Gastrocnemius medialis (tissue), 4 donors: Measurements from ENCODE around the gene DMBX1. TPM values are rescaled to one million over a fixed set of nuclear protein-coding genes. Genes with fewer than 3 reads are reported as not detected.
A peak's percentile ranks its signal among the peaks of the same experiment; 100 is the strongest.

Experiments used
- ATAC-seq, 2 donors: fragments of 150-250 bp; one replicate each; pipeline ENCODE4 v1.9.1; 2016
- DNase-seq, 2 donors: peaks; one replicate each; pipeline ENCODE4 v3.0.0-alpha.2; 2019
- H3K27ac ChIP-seq, 4 donors: fragments of 200-600 bp; sonication (generic); 1 replicate in 1 of 4; 2 replicates in 3 of 4; pipeline ENCODE4 v1.5.1; 2016 to 2018; ENCODE audit warnings: mild to moderate bottlenecking in 2 of 4, moderate library complexity in 1 of 4
- H3K27me3 ChIP-seq, 3 donors: fragments of 200-600 bp; sonication (generic) in 2 of 3; 1 replicate in 1 of 3; 2 replicates in 2 of 3; pipeline versions ENCODE4 v1.5.1 to v1.6.0; 2016 to 2019; ENCODE audit warnings: mild to moderate bottlenecking in 1 of 3, moderate library complexity in 1 of 3
- H3K36me3 ChIP-seq, 2 donors: fragments of 200-600 bp; sonication (generic) in 1 of 2; one replicate each; pipeline ENCODE4 v1.5.1; 2017 to 2018
- H3K4me1 ChIP-seq, 2 donors: fragments of 200-600 bp; sonication (generic) in 1 of 2; one replicate each; pipeline ENCODE4 v1.5.1; 2016 to 2017; ENCODE audit warnings: mild to moderate bottlenecking in 2 of 2
- H3K4me3 ChIP-seq, 4 donors: fragments of 200-600 bp; sonication (generic) in 3 of 4; 1 replicate in 1 of 4; 2 replicates in 3 of 4; pipeline ENCODE4 v1.5.1; 2016 to 2019; ENCODE audit warnings: mild to moderate bottlenecking in 2 of 4
- H3K9me3 ChIP-seq, 3 donors: fragments of 200-600 bp; sonication (generic) in 2 of 3; 1 replicate in 1 of 3; 2 replicates in 2 of 3; pipeline ENCODE4 v1.5.1; 2016 to 2019
- CTCF ChIP-seq, 5 experiments: fragments of 450-650 bp in 3 of 5; fragments of 200-600 bp in 2 of 5; sonication (generic) in 2 of 5; IDR thresholded peaks in 4 of 5; conservative IDR thresholded peaks in 1 of 5; 1 replicate in 4 of 5; 2 replicates in 1 of 5; pipeline ENCODE4 v1.5.1; 2016 to 2019; ENCODE audit warnings: antibody characterized with exemption in 5 of 5, mild to moderate bottlenecking in 3 of 5, moderate library complexity in 3 of 5
- POLR2A ChIP-seq, 2 donors: fragments of 450-650 bp; IDR thresholded peaks; one replicate each; pipeline ENCODE4 v1.6.1; 2017; ENCODE audit warnings: antibody characterized with exemption in 2 of 2, mild to moderate bottlenecking in 2 of 2, moderate library complexity in 2 of 2
- in situ Hi-C, 4 donors: fragments of 200-750 bp; cut with MboI; loops; one replicate each; pipeline versions ENCODE4 v1.15.0 to v1.8.0; 2017; ENCODE audit warnings: low sequenced_read_pairs in 4 of 4
- intact Hi-C: fragments of 100-400 bp; cut with DNase I; formaldehyde crosslinking; loops from one replicate; pipeline ENCODE4 v1.15.1; 2023; ENCODE audit warnings: low total_unique reads
- total RNA-seq, 4 donors: library from RNA; depleted of rRNA; stranded (reverse); fragments of >200 nt; gene quantifications; one replicate each; pipeline versions ENCODE4 v1.1.0 to v1.2.3, GENCODE V29; 2016

The DMBX1 gene
- total RNA-seq, 4 donors from 2014 or later, result not detected

DNA sequence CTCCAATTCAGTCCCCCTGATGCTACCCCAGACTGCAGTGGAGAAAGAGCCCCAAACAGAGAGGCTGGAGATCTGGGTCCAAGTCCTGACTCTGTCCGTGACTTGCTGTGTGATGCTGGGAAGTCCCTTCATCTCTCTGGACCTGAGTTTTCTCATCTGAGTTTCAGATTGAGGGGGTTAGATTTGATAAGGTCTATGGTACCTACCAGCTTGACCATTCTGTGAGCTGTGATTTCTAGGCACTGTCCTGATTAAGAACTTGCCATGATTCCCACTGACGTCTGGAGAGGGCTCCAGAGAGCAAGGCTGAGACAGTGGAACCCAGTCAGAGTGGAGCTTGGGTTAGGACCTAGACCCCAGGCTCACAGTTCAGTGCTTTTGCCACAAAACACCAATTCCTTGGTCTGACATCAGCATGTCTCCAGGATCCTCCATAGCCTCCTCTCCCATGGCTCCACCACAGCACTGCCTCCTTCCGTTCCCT, 43.8 kb upstream of the DMBX1 start:
- TF ChIP-seq POLR2A (IDR thresholded peaks at IDR 0.05) (no peak), CTCF (IDR thresholded peaks at IDR 0.05 in 4 of 5, conservative IDR thresholded peaks at IDR 0.05 in 1 of 5) (no peak)
- no peak for DNase-seq
- Histone ChIP-seq H3K4me3 (no peak overlapping the region), H3K27me3 (peaks cover 16 to 30% (median 24%) of the 10 kb centered on the region in 3 donors), H3K27ac (no peak overlapping the region), H3K36me3 (no peaks in the 10 kb centered on the region), H3K9me3 (no peaks in the 10 kb centered on the region), H3K4me1 (peaks cover 0 to 6% of the 10 kb centered on the region in 2 donors)
- intact Hi-C loops (no loop called here), in situ Hi-C loops (loop anchor here in 3 of 4 donors (5.0 to 25.0 kb wide), 4 partner anchors 79 to 291 kb away; a partner anchor contains a TSS)
- no peak for ATAC-seq

DNA sequence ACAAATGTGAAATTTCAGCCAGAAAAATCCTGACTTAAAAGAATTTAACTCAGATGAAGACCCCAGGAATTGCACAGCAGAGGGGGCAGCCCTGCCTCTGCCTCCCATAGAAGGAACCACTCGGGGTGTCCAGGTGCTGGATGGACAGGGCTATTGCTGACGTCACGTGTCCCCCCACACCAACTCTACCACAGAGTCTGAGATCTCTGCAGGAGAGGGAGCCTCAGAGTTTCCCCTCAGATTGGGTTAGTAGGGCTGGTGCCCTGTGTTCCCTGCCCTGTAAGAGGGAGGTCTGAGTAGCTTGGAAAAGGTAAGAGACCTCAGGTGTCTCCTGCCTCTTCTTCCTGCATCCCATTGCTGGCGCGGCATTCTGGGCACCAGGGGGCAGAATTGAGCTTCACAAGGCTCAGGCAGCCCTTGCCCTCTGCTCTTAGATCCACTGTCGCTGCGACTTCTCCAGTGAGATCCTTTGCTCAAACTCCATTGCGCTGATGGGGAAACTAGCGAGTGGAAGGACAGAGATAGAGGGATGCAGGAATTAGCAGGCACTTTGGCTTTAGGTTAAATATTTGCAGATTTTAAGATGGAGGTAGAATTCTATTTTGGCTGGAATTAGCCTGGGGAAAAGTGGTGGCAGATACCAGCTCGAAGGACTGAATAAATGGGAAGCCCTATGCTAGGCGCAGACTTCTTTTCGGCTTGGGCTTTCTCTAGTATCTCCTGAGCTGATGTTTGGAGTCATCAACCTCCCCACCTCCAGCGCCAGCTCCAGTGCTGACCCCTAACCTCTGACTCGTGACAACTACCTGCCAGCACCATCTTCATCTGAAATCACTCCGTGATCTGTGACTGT, 42.8 kb upstream of the DMBX1 start:
- ATAC-seq, result peak; percentile 42 to 59
- H3K36me3 ChIP-seq, result no peaks in the 10 kb centered on the region
- H3K9me3 ChIP-seq, result no peaks in the 10 kb centered on the region
- H3K27me3 ChIP-seq, result peaks cover 16 to 30% (median 30%) of the 10 kb centered on the region in 3 donors
- in situ Hi-C loops, result loop anchor here in 3 of 4 donors (5.0 to 25.0 kb wide), 4 partner anchors 78 to 290 kb away; a partner anchor contains a TSS
- peak; percentile 35 to 59 for DNase-seq
- H3K4me1 ChIP-seq, result peaks cover 0 to 6% of the 10 kb centered on the region in 2 donors
- no peak overlapping the region for H3K4me3 ChIP-seq
- H3K27ac ChIP-seq, result no peak overlapping the region
- intact Hi-C loops, result loop anchor here (1.0 kb wide), 1 partner anchor 81 kb away; no protein-coding TSS in a partner anchor
- no peak for TF ChIP-seq POLR2A (IDR thresholded peaks at IDR 0.05)
- TF ChIP-seq CTCF (IDR thresholded peaks at IDR 0.05 in 4 of 5, conservative IDR thresholded peaks at IDR 0.05 in 1 of 5), result peak; percentile 43 to 88 (median 78)

GRCh38 chr1:46447499-46448108, 42.0 kb upstream of the DMBX1 start:
- intact Hi-C loops (loop anchor here (1.0 kb wide), 1 partner anchor 81 kb away; no protein-coding TSS in a partner anchor), in situ Hi-C loops (loop anchor here in 3 of 4 donors (5.0 to 25.0 kb wide), 4 partner anchors 77 to 290 kb away; a partner anchor contains a TSS)
- H3K4me3 ChIP-seq, result peak overlapping the region in 1 of 4 donors; percentile 40
- ATAC-seq (no peak), DNase-seq (no peak)
- no peak overlapping the region for H3K27ac ChIP-seq
- peaks cover 0 to 4% of the 10 kb centered on the region in 2 donors for H3K4me1 ChIP-seq
- H3K36me3 ChIP-seq, result no peaks in the 10 kb centered on the region
- H3K9me3 ChIP-seq, result no peaks in the 10 kb centered on the region
- TF ChIP-seq CTCF (IDR thresholded peaks at IDR 0.05 in 4 of 5, conservative IDR thresholded peaks at IDR 0.05 in 1 of 5), result no peak
- TF ChIP-seq POLR2A (IDR thresholded peaks at IDR 0.05), result no peak
- peaks cover 23 to 30% (median 30%) of the 10 kb centered on the region in 3 donors for H3K27me3 ChIP-seq

DNA sequence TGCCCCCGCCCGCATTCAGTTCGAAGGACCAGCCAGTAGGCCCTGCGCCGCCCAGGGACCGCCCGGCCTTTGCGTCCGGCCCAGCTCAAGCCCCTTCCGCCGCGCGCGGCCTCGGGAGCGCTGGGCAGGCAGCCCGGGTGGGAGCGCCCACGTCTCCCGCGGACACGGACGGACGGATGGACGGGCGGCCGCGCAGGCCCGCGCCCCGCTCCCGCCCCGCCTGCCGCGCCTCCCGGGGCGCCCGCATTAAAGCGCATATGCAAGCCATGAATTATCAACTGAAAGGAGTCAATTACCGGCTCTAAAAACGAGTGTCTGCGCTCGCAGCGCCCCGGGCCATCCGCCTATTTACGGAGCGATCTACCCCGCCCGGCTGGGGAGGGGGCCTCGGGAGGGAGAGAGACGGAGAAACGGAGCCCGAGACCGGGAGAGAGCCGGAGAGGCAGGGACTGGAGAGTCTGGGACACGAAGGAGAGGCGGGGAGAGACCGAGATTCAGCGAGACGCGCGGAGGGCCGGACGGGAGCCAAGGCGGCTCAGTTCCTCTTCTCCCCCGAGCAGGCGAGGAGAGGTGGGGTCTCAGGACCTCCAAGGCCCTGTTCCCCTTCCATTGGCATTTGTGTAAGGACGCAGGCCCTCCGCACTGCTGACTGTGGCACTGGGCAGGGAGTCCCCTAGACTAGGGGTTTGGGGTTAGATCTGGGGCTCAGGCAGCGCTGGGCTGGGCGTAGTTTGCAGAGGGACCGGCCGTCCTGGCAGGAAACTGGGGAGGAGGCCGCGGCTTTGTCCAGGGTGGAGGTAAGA, 41.3 kb upstream of the DMBX1 start:
- in situ Hi-C loops (loop anchor here in 3 of 4 donors (5.0 to 25.0 kb wide), 4 partner anchors 76 to 289 kb away; a partner anchor contains a TSS), intact Hi-C loops (no loop called here)
- Histone ChIP-seq H3K4me3 (peak overlapping the region; percentile 27 to 40 (median 37)), H3K9me3 (no peaks in the 10 kb centered on the region), H3K36me3 (no peaks in the 10 kb centered on the region), H3K27me3 (peaks cover 25 to 30% (median 30%) of the 10 kb centered on the region in 3 donors), H3K4me1 (no peaks in the 10 kb centered on the region), H3K27ac (no peak overlapping the region)
- TF ChIP-seq CTCF (IDR thresholded peaks at IDR 0.05 in 4 of 5, conservative IDR thresholded peaks at IDR 0.05 in 1 of 5) (no peak), POLR2A (IDR thresholded peaks at IDR 0.05) (no peak)
- ATAC-seq, result no peak
- DNase-seq, result no peak
